GM12878 (cell line): ENCODE data around the gene CREG1. TPM values are rescaled to one million over a fixed set of nuclear protein-coding genes. Genes with fewer than 3 reads are reported as not detected.

ENCODE experiments used
- ATAC-seq: fragments of 200-7000 bp; cut with Tn5 transposase; 3 replicates; pipeline ENCODE4 v1.9.1; 2020; ENCODE audit warnings: mild to moderate bottlenecking, moderate library complexity
- BruUV-seq: library from RNA; stranded (reverse); fragments of 400-500 nt; replicated peaks from 2 replicates; lab custom pipeline; 2021; lab: Mats Ljungman, UMichigan
- CTCF ChIA-PET: fragments of 300-600 bp; sonication (Branson Sonifier 250); formaldehyde crosslinking; extraction: SDS; loops from one replicate; lab custom pipeline; 2021; ENCODE audit warnings: inconsistent platforms; lab: Yijun Ruan, JAX
- POLR2A ChIA-PET: fragments of 350-600 bp; formaldehyde crosslinking; extraction: SDS; loops from one replicate; lab custom pipeline; 2021; ENCODE audit warnings: inconsistent platforms; lab: Charles Lee
- RAD21 ChIA-PET: fragments of 300-600 bp; sonication (Branson Sonifier 250); formaldehyde crosslinking; loops from one replicate; lab custom pipeline; 2023; ENCODE audit warnings: antibody characterized with exemption; ENCODE audit not compliant: unreplicated experiment; lab: Charles Lee
- SMC1A ChIA-PET: fragments of 300-600 bp; sonication (Branson Sonifier 250); formaldehyde crosslinking; loops from one replicate; lab custom pipeline; 2023; ENCODE audit not compliant: unreplicated experiment, uncharacterized antibody; lab: Charles Lee
- DNase-seq: peaks from one replicate; pipeline ENCODE4 v3.0.0-alpha.2; 2011; ENCODE audit warnings: low read depth, low spot score
- FAIRE-seq: peaks from 3 replicates; lab custom pipeline; 2011; peaks lifted over from hg19 to GRCh38; lab: Jason Lieb, UNC
- H2AFZ ChIP-seq: 2 replicates; pipeline ENCODE4 v1.6.0; 2011; ENCODE audit warnings: low read depth, low read length, control low read depth; ENCODE audit not compliant: control insufficient read depth
- H3K27ac ChIP-seq: 2 replicates; pipeline ENCODE4 v1.5.1; 2011; ENCODE audit warnings: control low read depth; ENCODE audit not compliant: control insufficient read depth, insufficient read depth
- H3K27me3 ChIP-seq, 2 experiments: replicated peaks in 1 of 2; 2 replicates each; pipeline versions ENCODE4 v1.6.0 to v1.6.1; 2011; ENCODE audit warnings: low read length in 1 of 2; ENCODE audit not compliant: control insufficient read depth in 2 of 2, insufficient read depth in 2 of 2
- H3K36me3 ChIP-seq, 2 experiments: 2 replicates each; pipeline ENCODE4 v1.5.1; 2011; ENCODE audit warnings: low read length in 1 of 2; ENCODE audit not compliant: control insufficient read depth in 2 of 2, insufficient read depth in 2 of 2
- H3K4me1 ChIP-seq: 2 replicates; pipeline ENCODE4 v1.6.1; 2011; ENCODE audit warnings: mild to moderate bottlenecking, low read length, moderate library complexity, mixed read lengths; ENCODE audit not compliant: control insufficient read depth, insufficient read depth
- H3K4me2 ChIP-seq: 2 replicates; pipeline ENCODE4 v1.6.0; 2011; ENCODE audit warnings: control low read depth; ENCODE audit not compliant: control insufficient read depth, insufficient read depth
- H3K4me3 ChIP-seq: fragments of 200-600 bp; sonication (generic); 2 replicates; pipeline ENCODE4 v1.5.1; 2016
- H3K79me2 ChIP-seq: 2 replicates; pipeline ENCODE4 v1.6.0; 2011; ENCODE audit warnings: low read length; ENCODE audit not compliant: control insufficient read depth, insufficient read depth
- H3K9ac ChIP-seq: 2 replicates; pipeline ENCODE4 v1.8.0; 2011; ENCODE audit warnings: low read length, control low read depth, mixed read lengths; ENCODE audit not compliant: control insufficient read depth, insufficient read depth
- H3K9me3 ChIP-seq: replicated peaks from 3 replicates; pipeline ENCODE4 v1.5.1; 2011; ENCODE audit warnings: mild to moderate bottlenecking, low read length; ENCODE audit not compliant: control insufficient read depth, insufficient read depth
- H4K20me1 ChIP-seq: 2 replicates; pipeline ENCODE4 v1.6.0; 2011; ENCODE audit not compliant: control insufficient read depth, insufficient read depth
- BRCA1 ChIP-seq: IDR thresholded peaks from 2 replicates; pipeline ENCODE4 v1.6.1; 2011; ENCODE audit warnings: low read depth, low read length, improper control_type of control experiment
- CEBPB ChIP-seq, 2 experiments: fragments of 150-350 bp in 1 of 2; IDR thresholded peaks; 2 replicates each; pipeline ENCODE4 v1.6.1; 2012 to 2014; ENCODE audit warnings: low read depth in 2 of 2, low read length in 2 of 2, borderline replicate concordance in 1 of 2, inconsistent platforms in 1 of 2
- LARP7 ChIP-seq: fragments of 450-650 bp; IDR thresholded peaks from 2 replicates; pipeline ENCODE4 v1.6.1; 2017; ENCODE audit warnings: mild to moderate bottlenecking
- NFYA ChIP-seq: IDR thresholded peaks from 2 replicates; pipeline ENCODE4 v1.6.1; 2011; ENCODE audit warnings: low read depth, mild to moderate bottlenecking, low read length, improper control_type of control experiment, borderline replicate concordance
- NR2C1 ChIP-seq: fragments of 450-650 bp; IDR thresholded peaks from 2 replicates; pipeline ENCODE4 v1.6.1; 2017; ENCODE audit warnings: antibody characterized with exemption, mild to moderate bottlenecking, moderate library complexity
- POLR2AphosphoS2 ChIP-seq: IDR thresholded peaks from 2 replicates; pipeline ENCODE4 v1.6.1; 2011; ENCODE audit warnings: low read depth, mild to moderate bottlenecking, low read length, improper control_type of control experiment, moderate library complexity
- POU2F2 ChIP-seq: IDR thresholded peaks from 3 replicates; pipeline ENCODE4 v1.6.1; 2011; ENCODE audit warnings: low read depth, mild to moderate bottlenecking, low read length, borderline replicate concordance
- SUZ12 ChIP-seq: fragments of 200-600 bp; sonication (generic); IDR thresholded peaks from one replicate; pipeline ENCODE4 v1.6.1; 2018; ENCODE audit warnings: antibody characterized with exemption, mild to moderate bottlenecking; ENCODE audit not compliant: unreplicated experiment
- TCF7 ChIP-seq: IDR thresholded peaks from 2 replicates; pipeline ENCODE4 v1.6.1; 2014; ENCODE audit warnings: antibody characterized with exemption, borderline replicate concordance
- ZNF384 ChIP-seq: IDR thresholded peaks from 2 replicates; pipeline ENCODE4 v1.6.1; 2012; ENCODE audit warnings: low read depth, mild to moderate bottlenecking, low read length, improper control_type of control experiment, borderline replicate concordance
- ZNF622 ChIP-seq: fragments of 450-650 bp; IDR thresholded peaks from 2 replicates; pipeline ENCODE4 v1.6.1; 2017; ENCODE audit warnings: mild to moderate bottlenecking, inconsistent platforms
- WGBS: methylation state at CpG from one replicate; pipeline ENCODE4 v1.1.6; 2016; ENCODE audit warnings: low lambda C conversion rate; ENCODE audit not compliant: insufficient replicate concordance, insufficient coverage; ENCODE audit errors: missing lambda C conversion rate; 5-methylcytosine and 5-hydroxymethylcytosine counted together
- in situ Hi-C: fragments of 300-500 bp; cut with MboI; formaldehyde crosslinking; loops from 9 replicates; pipeline ENCODE4 v1.14.3; 2018; ENCODE audit warnings: mixed read lengths
- intact Hi-C: fragments of 100-400 bp; cut with micrococcal nuclease; formaldehyde crosslinking; loops from one replicate; pipeline ENCODE4 v1.14.2; 2022; ENCODE audit not compliant: unreplicated experiment
- polyA plus RNA-seq, 11 experiments: library from polyadenylated mRNA; depleted of rRNA in 4 of 11; unstranded in 6 of 11; stranded (reverse) in 5 of 11; fragments of >200 nt; fragmentation: Nextera tagmentation in 4 of 11; fragmentation: Illumina TruSeq in 1 of 11; extraction: Ambion mirVana in 4 of 11; extraction: Trizol in 1 of 11; gene quantifications; 1 replicate in 1 of 11; 2 replicates in 10 of 11; pipeline versions ENCODE4 v1.2.1 to v1.2.3, GENCODE V29; 2011 to 2016; ENCODE audit warnings: inconsistent platforms in 2 of 11, missing spikeins in 2 of 11, low read depth in 1 of 11
- total RNA-seq, 4 experiments: library from RNA; depleted of rRNA in 3 of 4; stranded (reverse); fragments of >200 nt in 3 of 4; fragmentation: Illumina TruSeq in 1 of 4; extraction: Trizol in 1 of 4; gene quantifications; 2 replicates each; pipeline versions ENCODE4 v1.2.1 to v1.2.3, GENCODE V29; 2013 to 2021
- TF ChIP-seq, protein P1 (sequence below): IDR thresholded peaks from 2 replicates; pipeline ENCODE4 v1.6.1; 2012; ENCODE audit warnings: low read depth, low read length, improper control_type of control experiment
- TF ChIP-seq, protein P2 (sequence below): fragments of 450-650 bp; IDR thresholded peaks from 2 replicates; pipeline ENCODE4 v1.6.1; 2017; ENCODE audit warnings: antibody characterized with exemption, mild to moderate bottlenecking, moderate library complexity
- TF ChIP-seq, protein P3 (sequence below): fragments of 450-650 bp; formaldehyde crosslinking; IDR thresholded peaks from 2 replicates; pipeline ENCODE4 v1.4.0; 2022; ENCODE audit warnings: mild to moderate bottlenecking, moderate library complexity

Gene CREG1
- total and polyA plus RNA-seq, 10 of the 15 experiments (the other 5 are each of a cell fraction or from before 2014, with no cell fraction given), result 5.3 to 43.8 (median 22.1) TPM

DNA sequence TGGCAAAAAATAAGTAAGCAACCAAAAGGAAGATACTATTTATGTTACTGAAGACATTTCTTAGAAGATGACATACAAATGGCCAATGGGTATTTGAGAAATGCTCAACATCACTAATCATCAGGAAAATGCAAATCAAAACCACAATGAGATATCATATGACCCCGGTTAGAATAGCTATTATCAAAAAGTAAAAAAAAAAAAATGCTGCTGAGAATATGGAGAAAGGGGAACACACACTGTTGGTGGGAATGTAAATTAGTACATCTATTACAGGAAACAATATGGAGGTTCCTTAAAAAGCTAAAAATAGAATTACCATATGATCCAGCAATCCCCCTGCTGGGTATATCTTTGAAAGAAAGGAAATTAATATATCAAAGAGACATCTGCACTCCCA lies 34.3 kb upstream of the CREG1 start (continued):
- TF ChIP-seq, protein P1, sequence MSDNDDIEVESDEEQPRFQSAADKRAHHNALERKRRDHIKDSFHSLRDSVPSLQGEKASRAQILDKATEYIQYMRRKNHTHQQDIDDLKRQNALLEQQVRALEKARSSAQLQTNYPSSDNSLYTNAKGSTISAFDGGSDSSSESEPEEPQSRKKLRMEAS, result no peak
- TF ChIP-seq, protein P2, sequence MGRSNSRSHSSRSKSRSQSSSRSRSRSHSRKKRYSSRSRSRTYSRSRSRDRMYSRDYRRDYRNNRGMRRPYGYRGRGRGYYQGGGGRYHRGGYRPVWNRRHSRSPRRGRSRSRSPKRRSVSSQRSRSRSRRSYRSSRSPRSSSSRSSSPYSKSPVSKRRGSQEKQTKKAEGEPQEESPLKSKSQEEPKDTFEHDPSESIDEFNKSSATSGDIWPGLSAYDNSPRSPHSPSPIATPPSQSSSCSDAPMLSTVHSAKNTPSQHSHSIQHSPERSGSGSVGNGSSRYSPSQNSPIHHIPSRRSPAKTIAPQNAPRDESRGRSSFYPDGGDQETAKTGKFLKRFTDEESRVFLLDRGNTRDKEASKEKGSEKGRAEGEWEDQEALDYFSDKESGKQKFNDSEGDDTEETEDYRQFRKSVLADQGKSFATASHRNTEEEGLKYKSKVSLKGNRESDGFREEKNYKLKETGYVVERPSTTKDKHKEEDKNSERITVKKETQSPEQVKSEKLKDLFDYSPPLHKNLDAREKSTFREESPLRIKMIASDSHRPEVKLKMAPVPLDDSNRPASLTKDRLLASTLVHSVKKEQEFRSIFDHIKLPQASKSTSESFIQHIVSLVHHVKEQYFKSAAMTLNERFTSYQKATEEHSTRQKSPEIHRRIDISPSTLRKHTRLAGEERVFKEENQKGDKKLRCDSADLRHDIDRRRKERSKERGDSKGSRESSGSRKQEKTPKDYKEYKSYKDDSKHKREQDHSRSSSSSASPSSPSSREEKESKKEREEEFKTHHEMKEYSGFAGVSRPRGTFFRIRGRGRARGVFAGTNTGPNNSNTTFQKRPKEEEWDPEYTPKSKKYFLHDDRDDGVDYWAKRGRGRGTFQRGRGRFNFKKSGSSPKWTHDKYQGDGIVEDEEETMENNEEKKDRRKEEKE, result no peak
- TF ChIP-seq NR2C1, result no peak
- TF ChIP-seq ZNF384, result no peak
- no peak for TF ChIP-seq POU2F2
- no peak for TF ChIP-seq NFYA
- no peak for TF ChIP-seq BRCA1
- no peak for TF ChIP-seq LARP7

DNA sequence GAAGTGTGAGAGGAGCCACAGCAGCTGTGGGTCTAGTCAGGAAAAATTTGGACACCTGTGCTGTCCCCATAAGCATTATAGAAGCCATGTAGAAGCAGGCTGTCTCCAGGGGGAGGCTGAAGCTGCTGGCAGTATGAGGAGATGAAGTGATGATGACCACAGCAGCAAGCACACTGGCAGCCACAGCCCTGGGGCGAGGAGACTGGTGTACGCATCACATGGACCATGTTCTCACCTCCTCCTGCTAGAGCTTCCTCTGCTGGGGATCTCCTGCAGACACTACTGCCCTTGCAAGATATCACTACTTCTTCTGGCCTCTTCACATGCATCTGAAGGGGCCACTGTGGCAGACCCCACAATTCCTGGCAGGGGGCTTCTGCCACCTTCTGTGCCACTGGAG lies 33.8 kb upstream of the CREG1 start:
- FAIRE-seq (no peak), ATAC-seq (no peak), DNase-seq (no peak)
- Histone ChIP-seq H3K79me2 (no peaks in the 10 kb centered on the region), H3K27me3 (no peaks in the 10 kb centered on the region), H3K9ac (no peak overlapping the region), H3K4me1 (no peaks in the 10 kb centered on the region), H3K4me2 (no peak overlapping the region), H3K4me3 (no peak overlapping the region), H4K20me1 (no peaks in the 10 kb centered on the region), H3K27ac (no peak overlapping the region), H3K36me3 (no peaks in the 10 kb centered on the region), H3K9me3 (no peaks in the 10 kb centered on the region), H2AFZ (no peak overlapping the region)
- intact Hi-C loops, result no loop called here
- ChIA-PET SMC1A (interaction anchor here (1.1 kb wide), 1 partner anchor 100 kb away, joined by 5 read pairs; no protein-coding TSS in a partner anchor), RAD21 (interaction anchor here (0.7 kb wide), 1 partner anchor 42 kb away, joined by 3 read pairs; no protein-coding TSS in a partner anchor), CTCF (interaction anchor here (1.1 to 1.2 kb wide), 2 partner anchors 29 to 46 kb away, joined by 3 read pairs; no protein-coding TSS in a partner anchor), POLR2A (no interaction called here)
- in situ Hi-C loops, result no loop called here
- WGBS, result 83% methylated on average over 2 of the region's 2 CpGs
- no TSS peak for BruUV-seq
- TF ChIP-seq, protein P3, sequence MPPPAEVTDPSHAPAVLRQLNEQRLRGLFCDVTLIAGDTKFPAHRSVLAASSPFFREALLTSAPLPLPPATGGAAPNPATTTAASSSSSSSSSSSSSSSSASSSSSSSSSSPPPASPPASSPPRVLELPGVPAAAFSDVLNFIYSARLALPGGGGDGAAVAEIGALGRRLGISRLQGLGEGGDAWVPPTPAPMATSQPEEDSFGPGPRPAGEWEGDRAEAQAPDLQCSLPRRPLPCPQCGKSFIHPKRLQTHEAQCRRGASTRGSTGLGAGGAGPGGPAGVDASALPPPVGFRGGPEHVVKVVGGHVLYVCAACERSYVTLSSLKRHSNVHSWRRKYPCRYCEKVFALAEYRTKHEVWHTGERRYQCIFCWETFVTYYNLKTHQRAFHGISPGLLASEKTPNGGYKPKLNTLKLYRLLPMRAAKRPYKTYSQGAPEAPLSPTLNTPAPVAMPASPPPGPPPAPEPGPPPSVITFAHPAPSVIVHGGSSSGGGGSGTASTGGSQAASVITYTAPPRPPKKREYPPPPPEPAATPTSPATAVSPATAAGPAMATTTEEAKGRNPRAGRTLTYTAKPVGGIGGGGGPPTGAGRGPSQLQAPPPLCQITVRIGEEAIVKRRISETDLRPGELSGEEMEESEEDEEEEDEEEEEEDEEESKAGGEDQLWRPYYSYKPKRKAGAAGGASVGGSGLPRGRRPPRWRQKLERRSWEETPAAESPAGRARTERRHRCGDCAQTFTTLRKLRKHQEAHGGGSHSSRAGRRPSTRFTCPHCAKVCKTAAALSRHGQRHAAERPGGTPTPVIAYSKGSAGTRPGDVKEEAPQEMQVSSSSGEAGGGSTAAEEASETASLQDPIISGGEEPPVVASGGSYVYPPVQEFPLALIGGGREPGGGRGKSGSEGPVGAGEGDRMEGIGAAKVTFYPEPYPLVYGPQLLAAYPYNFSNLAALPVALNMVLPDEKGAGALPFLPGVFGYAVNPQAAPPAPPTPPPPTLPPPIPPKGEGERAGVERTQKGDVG (CRISPR knock-in tag), result no peak
- no peak for TF ChIP-seq SUZ12
- TF ChIP-seq, protein P2, result no peak
- no peak for TF ChIP-seq ZNF622
- TF ChIP-seq CEBPB (IDR thresholded peaks at IDR 0.05; ENCODE audit: borderline replicate concordance in 1 of 2, low read depth in 2 of 2, low read length in 2 of 2), result no peak
- no peak for TF ChIP-seq TCF7
- TF ChIP-seq POLR2AphosphoS2, result no peak
- TF ChIP-seq ZNF384, result no peak
